ENCODE results near the gene ZNF423.
"Not testable (repeated sequence)": the region's sequence is repeated elsewhere in the genome, so short reads cannot be mapped to it uniquely, and the experiment has no call there.

- TF ChIP-seq, protein P1, sequence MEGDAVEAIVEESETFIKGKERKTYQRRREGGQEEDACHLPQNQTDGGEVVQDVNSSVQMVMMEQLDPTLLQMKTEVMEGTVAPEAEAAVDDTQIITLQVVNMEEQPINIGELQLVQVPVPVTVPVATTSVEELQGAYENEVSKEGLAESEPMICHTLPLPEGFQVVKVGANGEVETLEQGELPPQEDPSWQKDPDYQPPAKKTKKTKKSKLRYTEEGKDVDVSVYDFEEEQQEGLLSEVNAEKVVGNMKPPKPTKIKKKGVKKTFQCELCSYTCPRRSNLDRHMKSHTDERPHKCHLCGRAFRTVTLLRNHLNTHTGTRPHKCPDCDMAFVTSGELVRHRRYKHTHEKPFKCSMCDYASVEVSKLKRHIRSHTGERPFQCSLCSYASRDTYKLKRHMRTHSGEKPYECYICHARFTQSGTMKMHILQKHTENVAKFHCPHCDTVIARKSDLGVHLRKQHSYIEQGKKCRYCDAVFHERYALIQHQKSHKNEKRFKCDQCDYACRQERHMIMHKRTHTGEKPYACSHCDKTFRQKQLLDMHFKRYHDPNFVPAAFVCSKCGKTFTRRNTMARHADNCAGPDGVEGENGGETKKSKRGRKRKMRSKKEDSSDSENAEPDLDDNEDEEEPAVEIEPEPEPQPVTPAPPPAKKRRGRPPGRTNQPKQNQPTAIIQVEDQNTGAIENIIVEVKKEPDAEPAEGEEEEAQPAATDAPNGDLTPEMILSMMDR (IDR thresholded peaks at IDR 0.05) = not testable (repeated sequence)
- TF ChIP-seq POLR2A (IDR thresholded peaks at IDR 0.05) = not testable (repeated sequence)
Measured at GRCh38 chr16:49878540-49878939, 22.6 kb upstream of the ZNF423 start.
